HCT116 (cell line): ENCODE measurements around the gene PSME4. TPM values are rescaled to one million over a fixed set of nuclear protein-coding genes. Genes with fewer than 3 reads are reported as not detected.

Experiments
- ATAC-seq: fragments of 200-7000 bp; cut with Tn5 transposase; 2 replicates; pipeline ENCODE4 v1.9.1; 2020; ENCODE audit warnings: mild to moderate bottlenecking, moderate library complexity
- BruUV-seq: library from RNA; stranded (reverse); fragments of 400-500 nt; replicated peaks from 2 replicates; lab custom pipeline; 2021; lab: Mats Ljungman, UMichigan
- CTCF ChIA-PET: fragments of 300-600 bp; sonication (Branson Sonifier 250); formaldehyde crosslinking; loops from one replicate; lab custom pipeline; 2021; ENCODE audit warnings: antibody characterized with exemption; lab: Charles Lee
- POLR2A ChIA-PET: fragments of 300-600, 350-600 bp; sonication (Branson Sonifier 250); formaldehyde crosslinking; loops from one replicate; lab custom pipeline; 2021; ENCODE audit warnings: antibody characterized with exemption; lab: Charles Lee
- RAD21 ChIA-PET, 2 experiments: fragments of 300-600 bp; sonication (Branson Sonifier 250); formaldehyde crosslinking; loops; one replicate each; lab custom pipeline; 2023; ENCODE audit warnings: low total read pairs in 2 of 2; ENCODE audit not compliant: uncharacterized antibody in 2 of 2, unreplicated experiment in 2 of 2, low non-redundant PET in 1 of 2; lab: Charles Lee
- DNase-seq: peaks from one replicate; pipeline ENCODE4 v3.0.0-alpha.2; 2010; ENCODE audit warnings: low read depth, low spot score
- H2AFZ ChIP-seq: fragments of 200-600 bp; shearing (Covaris generic), sonication (generic); 2 replicates; pipeline ENCODE4 v1.6.1; 2017; ENCODE audit warnings: low read depth, mixed run types, mixed read lengths, antibody characterized with exemption, low read length; ENCODE audit not compliant: poor library complexity, severe bottlenecking
- H3K27ac ChIP-seq: 2 replicates; pipeline ENCODE4 v1.5.1; 2012; ENCODE audit warnings: low read depth, low read length
- H3K27me3 ChIP-seq: fragments of 200-600 bp; sonication (generic); 2 replicates; pipeline ENCODE4 v1.6.1; 2016; ENCODE audit warnings: mixed run types, low read length, mixed read lengths; ENCODE audit not compliant: insufficient read depth
- H3K36me3 ChIP-seq, 2 experiments: fragments of 200-500 bp in 1 of 2; fragments of 200-600 bp in 1 of 2; sonication (Bioruptor generic) in 1 of 2; sonication (generic) in 1 of 2; 2 replicates each; pipeline versions ENCODE4 v1.5.1 to v1.6.1; 2014 to 2016; ENCODE audit warnings: low read length in 2 of 2, inconsistent platforms in 1 of 2, mixed read lengths in 1 of 2, mixed run types in 1 of 2; ENCODE audit not compliant: insufficient read depth in 2 of 2, control insufficient read depth in 1 of 2
- H3K4me1 ChIP-seq, 2 experiments: fragments of 200-600 bp in 1 of 2; sonication (generic) in 1 of 2; 2 replicates each; pipeline versions ENCODE4 v1.5.1 to v1.6.1; 2012 to 2017; ENCODE audit warnings: low read length in 2 of 2, inconsistent platforms in 1 of 2, mild to moderate bottlenecking in 1 of 2, mixed read lengths in 1 of 2, mixed run types in 1 of 2, moderate library complexity in 1 of 2; ENCODE audit not compliant: insufficient read depth in 2 of 2, control insufficient read depth in 1 of 2
- H3K4me2 ChIP-seq: fragments of 200-600 bp; sonication (generic); 2 replicates; pipeline ENCODE4 v1.6.1; 2017; ENCODE audit warnings: mixed run types, low read length, mixed read lengths
- H3K4me3 ChIP-seq, 2 experiments: fragments of 200-600 bp in 1 of 2; sonication (generic) in 1 of 2; replicated peaks in 1 of 2; 2 replicates each; pipeline ENCODE4 v1.5.1; 2011 to 2016; ENCODE audit warnings: low read length in 2 of 2, control low read depth in 1 of 2, low read depth in 1 of 2, mild to moderate bottlenecking in 1 of 2, mixed read lengths in 1 of 2, mixed run types in 1 of 2
- H3K79me2 ChIP-seq: fragments of 200-600 bp; sonication (generic); 2 replicates; pipeline ENCODE4 v1.6.1; 2017; ENCODE audit warnings: mild to moderate bottlenecking, mixed run types, low read length, moderate library complexity, mixed read lengths; ENCODE audit not compliant: insufficient read depth
- H3K9ac ChIP-seq: fragments of 200-600 bp; sonication (generic); 2 replicates; pipeline ENCODE4 v1.6.1; 2016; ENCODE audit warnings: low read length, mixed read lengths
- H3K9me2 ChIP-seq: fragments of 200-600 bp; sonication (generic), shearing (Covaris generic); 2 replicates; pipeline ENCODE4 v1.6.1; 2017; ENCODE audit warnings: mixed run types, mild to moderate bottlenecking, moderate library complexity; ENCODE audit not compliant: insufficient read depth
- H3K9me3 ChIP-seq, 2 experiments: fragments of 200-500 bp in 1 of 2; fragments of 200-600 bp in 1 of 2; sonication (Bioruptor generic) in 1 of 2; sonication (generic) in 1 of 2; 2 replicates each; pipeline ENCODE4 v1.6.1; 2014 to 2017; ENCODE audit warnings: low read length in 2 of 2, mixed read lengths in 2 of 2, inconsistent platforms in 1 of 2, low read depth in 1 of 2, mild to moderate bottlenecking in 1 of 2, mixed run types in 1 of 2, moderate library complexity in 1 of 2; ENCODE audit not compliant: control insufficient read depth in 1 of 2, insufficient read depth in 1 of 2
- H4K20me1 ChIP-seq: fragments of 200-600 bp; sonication (generic), shearing (Covaris generic); 2 replicates; pipeline ENCODE4 v1.6.1; 2017; ENCODE audit warnings: mixed run types, mild to moderate bottlenecking, moderate library complexity; ENCODE audit not compliant: insufficient read depth
- CTCF ChIP-seq, 3 experiments: fragments of 200-600 bp in 1 of 3; sonication (generic) in 1 of 3; IDR thresholded peaks in 2 of 3; conservative IDR thresholded peaks in 1 of 3; 2 replicates each; pipeline ENCODE4 v1.5.1; 2012 to 2017; ENCODE audit warnings: low read depth in 2 of 3, low read length in 2 of 3, antibody characterized with exemption in 1 of 3, borderline replicate concordance in 1 of 3, control low read depth in 1 of 3, mild to moderate bottlenecking in 1 of 3, mixed read lengths in 1 of 3, mixed run types in 1 of 3, moderate library complexity in 1 of 3; ENCODE audit not compliant: insufficient read depth in 1 of 3
- ELF1 ChIP-seq: IDR thresholded peaks from 2 replicates; pipeline ENCODE4 v1.6.1; 2012; ENCODE audit warnings: low read depth, borderline replicate concordance
- EZH2 ChIP-seq: fragments of 200-600 bp; sonication (generic); IDR thresholded peaks from 2 replicates; pipeline ENCODE4 v1.6.1; 2017; ENCODE audit warnings: antibody characterized with exemption, mixed run types
- FOSL1 ChIP-seq: IDR thresholded peaks from 2 replicates; pipeline ENCODE4 v1.6.1; 2012; ENCODE audit warnings: low read depth
- JUND ChIP-seq: IDR thresholded peaks from 2 replicates; pipeline ENCODE4 v1.6.1; 2012
- MAX ChIP-seq: IDR thresholded peaks from 2 replicates; pipeline ENCODE4 v1.6.1; 2012
- POLR2AphosphoS5 ChIP-seq: IDR thresholded peaks from 2 replicates; pipeline ENCODE4 v1.6.1; 2011; ENCODE audit warnings: mild to moderate bottlenecking, low read depth, low read length, moderate library complexity
- SIN3A ChIP-seq: IDR thresholded peaks from 2 replicates; pipeline ENCODE4 v1.6.1; 2012; ENCODE audit warnings: low read depth
- SRF ChIP-seq: IDR thresholded peaks from 2 replicates; pipeline ENCODE4 v1.6.1; 2012; ENCODE audit warnings: low read depth
- ZNF274 ChIP-seq: fragments of 200-500 bp; sonication (Bioruptor generic); IDR thresholded peaks from 2 replicates; pipeline ENCODE4 v1.6.1; 2014; ENCODE audit warnings: mild to moderate bottlenecking, low read depth, low read length, inconsistent platforms
- intact Hi-C: fragments of 100-400 bp; cut with micrococcal nuclease; formaldehyde crosslinking; loops from 2 replicates; pipeline ENCODE4 v1.10.0; 2022
- total RNA-seq: library from RNA; stranded (reverse); gene quantifications from one replicate; pipeline ENCODE4 v1.2.1, GENCODE V29; 2021; ENCODE audit not compliant: unreplicated experiment
- TF ChIP-seq, protein P1 (sequence below): IDR thresholded peaks from 2 replicates; pipeline ENCODE4 v1.6.1; 2012; ENCODE audit warnings: low read depth
- TF ChIP-seq, protein P2 (sequence below): IDR thresholded peaks from 2 replicates; pipeline ENCODE4 v1.6.1; 2012
- TF ChIP-seq, protein P3 (sequence below): IDR thresholded peaks from 2 replicates; pipeline ENCODE4 v1.6.1; 2011; ENCODE audit warnings: mild to moderate bottlenecking, low read length, moderate library complexity; ENCODE audit not compliant: insufficient replicate concordance; ENCODE audit errors: extremely low read depth

PSME4 gene
- total RNA-seq, 1 experiment from 2014 or later = 53.2 TPM

DNA sequence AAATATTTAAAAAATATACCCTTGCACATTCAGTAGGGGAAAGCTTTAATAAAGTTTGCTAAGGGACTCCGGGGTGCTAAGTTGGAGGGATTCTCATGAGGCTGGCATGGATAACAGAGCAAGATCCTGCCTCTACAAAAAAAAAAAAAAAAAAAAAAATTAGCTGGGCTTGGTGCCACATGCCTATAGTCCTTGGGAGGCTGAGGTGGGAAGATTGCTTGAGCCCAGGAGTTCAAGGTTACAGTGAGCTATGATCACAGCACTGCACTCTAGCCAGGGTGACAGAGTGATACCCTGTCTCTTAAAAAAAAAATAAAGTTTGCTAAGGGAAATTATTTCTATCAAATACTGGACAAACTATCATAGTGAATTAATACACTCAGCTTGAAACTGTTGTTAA, 93.7 kb downstream of the PSME4 start (continued):
- no peak for TF ChIP-seq CTCF (IDR thresholded peaks at IDR 0.05 in 2 of 3, conservative IDR thresholded peaks at IDR 0.05 in 1 of 3; ENCODE audit: borderline replicate concordance in 1 of 3, insufficient read depth in 1 of 3, low read depth in 2 of 3, low read length in 2 of 3)

DNA sequence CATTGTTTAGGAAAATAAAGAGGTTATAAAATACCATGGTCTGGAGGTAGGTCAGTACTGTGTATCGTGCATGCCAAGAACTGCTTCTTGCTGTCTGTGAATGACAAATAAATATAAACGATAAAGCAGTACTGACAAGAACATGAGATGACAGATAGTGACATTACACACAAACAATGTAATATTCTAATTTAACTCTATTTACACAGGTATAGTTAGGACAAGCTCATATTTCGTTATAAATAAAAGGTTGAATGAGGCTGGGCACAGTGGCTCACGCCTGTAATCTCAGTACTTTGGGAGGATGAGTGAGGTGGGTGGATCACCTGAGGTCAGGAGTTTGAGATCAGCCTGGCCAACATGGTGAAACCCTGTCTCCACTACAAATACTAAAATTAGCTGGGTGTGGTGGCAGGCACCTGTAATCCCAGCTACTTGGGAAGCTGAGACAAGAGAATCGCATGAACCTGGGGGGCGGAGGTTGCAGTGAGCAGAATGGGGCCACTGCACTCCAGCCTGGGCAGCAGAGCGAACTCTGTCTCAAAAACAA, 96.3 kb downstream of the PSME4 start:
- Histone ChIP-seq H3K27me3 (no peaks in the 10 kb centered on the region), H3K79me2 (no peaks in the 10 kb centered on the region), H3K27ac (no peak overlapping the region), H3K9me2 (no peaks in the 10 kb centered on the region), H3K36me3 (peaks cover 7 to 10% of the 10 kb centered on the region in 2 experiments; a peak in 3 of 4 replicates), H2AFZ (no peak overlapping the region), H3K9ac (no peak overlapping the region), H3K4me2 (no peak overlapping the region), H3K4me3 (no peak overlapping the region), H3K9me3 (no peaks in the 10 kb centered on the region), H3K4me1 (no peaks in the 10 kb centered on the region), H4K20me1 (no peaks in the 10 kb centered on the region)
- CTCF ChIA-PET = no interaction called here
- BruUV-seq = no TSS peak
- intact Hi-C loops = no loop called here
- POLR2A ChIA-PET = no interaction called here
- RAD21 ChIA-PET = no interaction called here
- ATAC-seq (no peak), DNase-seq (no peak)
- TF ChIP-seq MAX = no peak
- TF ChIP-seq, protein P1, sequence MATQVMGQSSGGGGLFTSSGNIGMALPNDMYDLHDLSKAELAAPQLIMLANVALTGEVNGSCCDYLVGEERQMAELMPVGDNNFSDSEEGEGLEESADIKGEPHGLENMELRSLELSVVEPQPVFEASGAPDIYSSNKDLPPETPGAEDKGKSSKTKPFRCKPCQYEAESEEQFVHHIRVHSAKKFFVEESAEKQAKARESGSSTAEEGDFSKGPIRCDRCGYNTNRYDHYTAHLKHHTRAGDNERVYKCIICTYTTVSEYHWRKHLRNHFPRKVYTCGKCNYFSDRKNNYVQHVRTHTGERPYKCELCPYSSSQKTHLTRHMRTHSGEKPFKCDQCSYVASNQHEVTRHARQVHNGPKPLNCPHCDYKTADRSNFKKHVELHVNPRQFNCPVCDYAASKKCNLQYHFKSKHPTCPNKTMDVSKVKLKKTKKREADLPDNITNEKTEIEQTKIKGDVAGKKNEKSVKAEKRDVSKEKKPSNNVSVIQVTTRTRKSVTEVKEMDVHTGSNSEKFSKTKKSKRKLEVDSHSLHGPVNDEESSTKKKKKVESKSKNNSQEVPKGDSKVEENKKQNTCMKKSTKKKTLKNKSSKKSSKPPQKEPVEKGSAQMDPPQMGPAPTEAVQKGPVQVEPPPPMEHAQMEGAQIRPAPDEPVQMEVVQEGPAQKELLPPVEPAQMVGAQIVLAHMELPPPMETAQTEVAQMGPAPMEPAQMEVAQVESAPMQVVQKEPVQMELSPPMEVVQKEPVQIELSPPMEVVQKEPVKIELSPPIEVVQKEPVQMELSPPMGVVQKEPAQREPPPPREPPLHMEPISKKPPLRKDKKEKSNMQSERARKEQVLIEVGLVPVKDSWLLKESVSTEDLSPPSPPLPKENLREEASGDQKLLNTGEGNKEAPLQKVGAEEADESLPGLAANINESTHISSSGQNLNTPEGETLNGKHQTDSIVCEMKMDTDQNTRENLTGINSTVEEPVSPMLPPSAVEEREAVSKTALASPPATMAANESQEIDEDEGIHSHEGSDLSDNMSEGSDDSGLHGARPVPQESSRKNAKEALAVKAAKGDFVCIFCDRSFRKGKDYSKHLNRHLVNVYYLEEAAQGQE = no peak
- TF ChIP-seq SRF = no peak
- no peak for TF ChIP-seq CTCF (IDR thresholded peaks at IDR 0.05 in 2 of 3, conservative IDR thresholded peaks at IDR 0.05 in 1 of 3; ENCODE audit: borderline replicate concordance in 1 of 3, insufficient read depth in 1 of 3, low read depth in 2 of 3, low read length in 2 of 3)
- no peak for TF ChIP-seq SIN3A
- no peak for TF ChIP-seq FOSL1
- TF ChIP-seq ZNF274 = no peak
- TF ChIP-seq, protein P2, sequence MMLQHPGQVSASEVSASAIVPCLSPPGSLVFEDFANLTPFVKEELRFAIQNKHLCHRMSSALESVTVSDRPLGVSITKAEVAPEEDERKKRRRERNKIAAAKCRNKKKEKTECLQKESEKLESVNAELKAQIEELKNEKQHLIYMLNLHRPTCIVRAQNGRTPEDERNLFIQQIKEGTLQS = no peak
- TF ChIP-seq ELF1 = no peak
- TF ChIP-seq, protein P3, sequence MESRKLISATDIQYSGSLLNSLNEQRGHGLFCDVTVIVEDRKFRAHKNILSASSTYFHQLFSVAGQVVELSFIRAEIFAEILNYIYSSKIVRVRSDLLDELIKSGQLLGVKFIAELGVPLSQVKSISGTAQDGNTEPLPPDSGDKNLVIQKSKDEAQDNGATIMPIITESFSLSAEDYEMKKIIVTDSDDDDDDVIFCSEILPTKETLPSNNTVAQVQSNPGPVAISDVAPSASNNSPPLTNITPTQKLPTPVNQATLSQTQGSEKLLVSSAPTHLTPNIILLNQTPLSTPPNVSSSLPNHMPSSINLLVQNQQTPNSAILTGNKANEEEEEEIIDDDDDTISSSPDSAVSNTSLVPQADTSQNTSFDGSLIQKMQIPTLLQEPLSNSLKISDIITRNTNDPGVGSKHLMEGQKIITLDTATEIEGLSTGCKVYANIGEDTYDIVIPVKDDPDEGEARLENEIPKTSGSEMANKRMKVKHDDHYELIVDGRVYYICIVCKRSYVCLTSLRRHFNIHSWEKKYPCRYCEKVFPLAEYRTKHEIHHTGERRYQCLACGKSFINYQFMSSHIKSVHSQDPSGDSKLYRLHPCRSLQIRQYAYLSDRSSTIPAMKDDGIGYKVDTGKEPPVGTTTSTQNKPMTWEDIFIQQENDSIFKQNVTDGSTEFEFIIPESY = no peak
- no peak for TF ChIP-seq POLR2AphosphoS5
- no peak for TF ChIP-seq EZH2
- no peak for TF ChIP-seq JUND
